Measurements from ENCODE around the gene TRPV5.

Gene TRPV5

DNA sequence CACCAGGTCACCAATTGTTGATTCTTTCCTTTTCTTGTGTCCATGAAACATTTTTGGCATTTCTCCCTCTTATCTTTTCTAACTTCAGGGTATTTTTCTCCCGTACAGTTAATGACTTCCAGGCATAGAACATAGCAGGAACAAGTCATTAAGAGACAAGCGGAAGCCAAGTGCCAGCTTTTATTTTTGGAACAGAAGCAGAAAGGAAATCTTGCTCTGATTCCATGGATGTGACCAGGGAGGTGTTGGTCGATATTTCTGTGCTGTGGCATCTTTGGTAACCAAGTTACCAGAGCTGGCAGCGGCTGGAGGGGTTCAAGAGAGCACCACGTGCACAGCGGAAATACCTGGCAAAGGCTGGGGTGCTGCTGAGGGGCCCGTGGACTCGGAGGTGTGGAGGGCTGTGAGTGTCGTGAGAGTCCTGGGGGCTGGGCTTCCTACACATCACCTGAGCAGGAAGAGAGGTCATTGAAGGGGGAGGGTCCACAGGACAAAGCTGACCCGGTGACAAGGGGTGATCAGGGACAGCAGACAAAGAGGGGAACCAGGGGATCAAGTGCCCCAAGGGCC is 7.5 kb upstream of the TRPV5 start:
- DNase-seq (ENCODE audit: low read depth in 3 of 3, low spot score in 1 of 3) = no peak

GRCh38 chr7:142939226-142939910 is 5.8 kb upstream of the TRPV5 start, which contains the start of gene LLCFC1:
LLCFC1 (plus strand) TSS chr7:142939484; CDS start chr7:142939622, 138 bp downstream.
- DNase-seq (ENCODE audit: low read depth in 3 of 3, low spot score in 1 of 3) = no peak

- DNase-seq (ENCODE audit: low read depth in 3 of 3, low spot score in 1 of 3) = no peak
Observed at GRCh38 chr7:142938611-142939010, 5.1 kb upstream of the TRPV5 start.

- no peak for DNase-seq (ENCODE audit: low read depth in 3 of 3, low spot score in 1 of 3)
Observed at GRCh38 chr7:142935941-142936565, 2.5 kb upstream of the TRPV5 start.

DNA sequence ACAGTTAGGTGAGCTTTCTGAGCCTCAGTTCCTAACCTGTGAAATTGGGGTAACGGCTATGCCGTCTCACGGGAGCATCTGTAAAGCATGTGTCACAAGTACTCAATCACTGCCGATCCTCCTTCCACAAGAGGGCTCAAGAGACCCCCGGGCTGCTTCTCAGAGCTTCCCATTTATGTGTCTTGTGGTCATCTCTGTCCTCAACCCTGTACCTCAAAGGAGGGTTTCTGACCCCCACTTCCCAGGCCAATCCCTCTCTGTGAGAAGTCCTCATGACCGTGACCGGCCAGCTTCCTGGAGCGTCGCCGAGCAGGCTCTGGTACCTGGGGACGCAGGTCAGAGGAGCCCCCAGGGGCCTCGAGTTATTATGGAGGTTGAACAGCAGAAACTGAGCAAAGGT is 510 bp upstream of the TRPV5 start:
- no peak for DNase-seq (ENCODE audit: low read depth in 3 of 3, low spot score in 1 of 3)

DNA sequence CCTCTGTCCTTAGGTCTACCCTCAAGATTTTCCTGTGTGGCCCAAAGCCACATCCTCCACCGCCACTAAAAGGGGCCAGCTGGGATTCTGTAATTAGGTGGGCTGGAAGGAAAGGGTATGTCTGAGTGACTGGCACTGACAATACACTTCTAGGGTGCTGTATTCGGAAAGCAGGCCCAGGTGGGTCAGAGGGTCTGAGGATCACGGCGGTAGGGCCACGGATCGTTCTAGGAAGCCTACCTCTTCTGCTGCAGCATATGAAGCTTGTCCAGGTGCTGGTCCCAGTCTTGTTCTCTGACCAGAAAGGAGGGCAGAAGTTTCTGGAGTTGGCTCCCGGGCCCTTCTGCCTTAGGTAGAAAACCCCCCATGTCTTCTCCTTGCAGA is 462 bp downstream of the TRPV5 start:
- no peak for DNase-seq (ENCODE audit: low read depth in 3 of 3, low spot score in 1 of 3)

DNA sequence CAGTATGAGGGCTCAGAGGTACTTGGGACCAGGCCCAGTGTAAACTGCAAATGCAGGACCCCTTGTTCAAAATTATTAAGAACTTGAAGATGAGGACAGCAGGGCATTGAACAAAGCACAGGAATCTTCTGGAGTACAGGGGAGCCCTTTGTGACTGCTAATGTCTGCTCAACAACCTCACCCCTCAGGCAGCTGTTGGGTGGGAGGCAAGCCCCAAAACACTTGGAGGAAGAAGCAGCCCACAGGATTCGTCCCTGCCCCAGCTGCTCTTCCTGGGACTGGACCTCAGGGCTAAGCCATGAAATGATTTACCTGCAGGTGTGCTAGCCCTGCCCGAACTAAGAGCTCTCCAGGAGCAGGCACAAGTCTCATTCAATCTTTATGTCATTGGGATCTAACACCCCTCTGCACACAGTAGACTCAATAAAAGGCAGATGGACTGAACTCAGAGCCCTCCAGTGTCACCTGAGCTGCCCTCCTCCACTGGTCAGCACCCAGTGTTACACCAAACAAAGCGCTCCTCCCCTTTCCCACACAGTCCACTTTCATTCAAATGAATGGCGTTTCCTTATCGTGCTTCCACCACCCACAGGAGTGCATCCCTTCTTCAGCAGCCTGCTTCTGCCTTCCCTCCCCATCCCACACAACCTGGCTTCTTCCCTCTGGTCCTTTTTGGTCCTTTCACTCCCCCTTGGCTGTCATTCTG is 1.0 kb downstream of the TRPV5 start:
- DNase-seq (ENCODE audit: low read depth in 3 of 3, low spot score in 1 of 3) = no peak

GRCh38 chr7:142930126-142930730 is 3.3 kb downstream of the TRPV5 start:
- DNase-seq (ENCODE audit: low read depth in 3 of 3, low spot score in 1 of 3) = no peak

DNA sequence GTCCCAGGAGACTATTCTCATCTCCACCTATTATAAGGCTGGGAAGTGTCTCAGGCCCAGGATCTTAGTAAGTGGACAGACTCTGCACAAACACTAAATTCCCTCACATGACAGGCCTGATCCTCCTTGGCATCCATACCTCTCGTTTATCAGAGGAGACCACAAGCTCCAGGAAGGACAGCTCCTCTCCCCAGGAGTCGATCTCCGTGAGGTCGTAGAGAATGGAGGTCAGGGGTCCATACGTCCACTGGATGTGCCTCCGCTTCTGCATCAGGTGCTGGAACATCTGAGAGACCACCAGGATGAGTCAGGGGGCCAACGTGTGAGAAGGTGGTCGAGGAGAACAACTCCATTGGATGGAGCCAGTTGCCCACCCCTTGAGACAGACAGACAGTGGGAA is 5.6 kb downstream of the TRPV5 start:
- DNase-seq (ENCODE audit: low read depth in 3 of 3, low spot score in 1 of 3) = no peak

DNA sequence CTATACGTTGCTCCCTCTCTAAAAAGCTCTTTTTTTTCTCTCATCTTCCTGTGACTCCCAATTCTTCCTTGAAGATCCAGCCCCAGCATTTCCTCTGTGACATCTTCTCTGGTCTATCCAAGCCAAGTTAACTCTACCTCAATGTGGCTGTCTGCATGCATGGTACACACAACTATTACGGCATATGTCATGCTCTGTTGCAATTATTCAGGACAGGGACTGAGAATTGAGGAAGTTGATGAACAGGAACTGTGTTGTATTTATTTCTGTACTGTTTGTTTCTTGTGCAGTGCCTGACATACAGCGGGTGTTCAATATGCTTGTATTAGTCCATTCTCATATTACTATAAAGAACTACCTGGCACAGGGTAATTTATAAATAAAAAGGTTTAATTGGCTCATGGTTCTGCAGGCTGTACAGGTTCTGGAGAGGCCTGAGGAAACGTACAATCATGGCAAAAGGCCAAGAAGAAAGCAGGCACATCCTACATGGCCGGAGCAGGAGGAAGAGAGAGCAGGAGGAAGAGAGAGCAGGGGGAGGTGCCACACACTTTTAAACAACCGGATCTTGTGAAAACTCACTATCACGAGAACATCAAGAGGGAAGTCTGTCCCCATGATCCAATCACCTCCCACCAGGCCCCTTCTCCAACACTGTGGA is 6.3 kb downstream of the TRPV5 start:
- DNase-seq (ENCODE audit: low read depth in 3 of 3, low spot score in 1 of 3) = no peak

DNA sequence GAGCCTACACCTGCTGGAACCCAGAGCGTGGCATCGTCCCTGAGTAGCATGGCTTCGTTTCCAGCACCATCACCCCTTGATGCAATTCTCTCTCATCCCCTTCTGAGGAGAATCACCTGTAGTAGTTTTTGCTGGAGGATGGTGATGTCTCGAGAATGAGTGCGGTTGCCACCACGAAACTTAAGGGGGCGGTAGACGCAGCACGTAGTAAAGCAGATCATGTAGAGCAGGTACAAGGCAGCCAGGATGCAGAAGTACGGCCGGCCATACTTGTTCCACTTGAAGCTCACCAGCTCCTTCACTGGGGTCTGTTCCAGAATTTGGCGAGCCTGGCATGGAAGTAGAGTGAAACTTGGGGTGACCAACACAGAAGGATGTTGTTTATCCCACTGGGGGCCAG is 8.1 kb downstream of the TRPV5 start:
- DNase-seq (ENCODE audit: low read depth in 3 of 3, low spot score in 1 of 3) = no peak

DNA sequence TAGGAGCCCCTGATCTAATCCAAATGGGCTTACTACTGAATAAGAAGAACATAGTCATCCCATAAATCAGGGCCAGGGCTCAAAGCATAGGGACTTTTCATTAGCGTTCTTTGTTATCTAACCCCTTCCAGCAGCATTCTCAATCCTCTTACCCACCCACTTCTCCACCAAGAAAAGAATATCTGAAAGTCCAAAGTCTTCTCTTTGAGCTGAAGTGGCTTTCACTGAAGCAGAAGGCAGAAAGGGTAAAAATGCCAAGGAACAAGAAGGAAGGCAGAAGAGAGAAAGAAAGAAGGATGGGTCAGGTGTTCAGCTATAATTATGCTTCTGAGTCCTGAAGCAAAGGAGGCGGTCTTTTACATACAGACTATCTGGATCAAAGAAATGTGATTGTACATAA is 10.2 kb downstream of the TRPV5 start:
- no peak for DNase-seq (ENCODE audit: low read depth in 3 of 3, low spot score in 1 of 3)

GRCh38 chr7:142919656-142920055 is 13.9 kb downstream of the TRPV5 start:
- DNase-seq (ENCODE audit: low read depth in 3 of 3, low spot score in 1 of 3) = no peak

DNA sequence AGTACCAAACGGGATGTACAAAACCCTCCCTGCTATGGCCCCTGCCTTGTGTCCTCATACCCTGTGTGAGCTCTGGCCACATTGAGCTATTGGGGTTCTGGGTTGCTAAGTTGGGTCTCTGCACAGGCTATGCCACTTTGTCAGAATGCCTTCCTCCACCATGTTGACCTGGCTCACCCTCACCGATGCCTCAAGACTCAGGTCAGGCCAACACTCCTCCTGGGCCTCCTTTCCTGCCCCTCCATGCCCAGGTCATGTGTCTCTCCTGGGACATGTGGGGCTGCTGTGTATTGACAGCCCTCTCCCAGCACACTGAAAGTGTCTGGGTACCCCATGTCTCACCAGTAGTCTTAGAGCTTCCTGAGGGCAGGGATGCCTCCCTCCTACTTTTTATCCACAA is 14.6 kb downstream of the TRPV5 start:
- no peak for DNase-seq (ENCODE audit: low read depth in 3 of 3, low spot score in 1 of 3)

DNA sequence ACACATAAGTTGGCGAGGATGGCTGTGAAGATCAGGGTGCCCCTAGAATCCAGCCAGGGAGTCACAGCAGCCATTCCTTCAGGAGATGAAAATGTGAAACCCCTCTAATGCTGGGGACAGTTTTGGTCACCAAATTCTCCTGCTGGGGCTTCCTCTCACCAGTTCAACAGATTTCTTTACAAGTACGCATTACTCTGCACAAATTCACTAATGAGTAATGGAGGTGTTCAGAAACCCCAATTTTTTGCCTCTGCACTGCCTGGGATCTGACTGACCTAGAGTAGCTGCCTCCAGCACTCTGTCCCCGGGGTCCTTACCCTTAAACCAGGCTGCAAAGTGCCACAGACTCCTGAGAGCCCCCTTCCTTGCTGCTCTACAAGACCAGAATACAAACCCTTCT is 16.1 kb downstream of the TRPV5 start:
- no peak for DNase-seq (ENCODE audit: low read depth in 3 of 3, low spot score in 1 of 3)

DNA sequence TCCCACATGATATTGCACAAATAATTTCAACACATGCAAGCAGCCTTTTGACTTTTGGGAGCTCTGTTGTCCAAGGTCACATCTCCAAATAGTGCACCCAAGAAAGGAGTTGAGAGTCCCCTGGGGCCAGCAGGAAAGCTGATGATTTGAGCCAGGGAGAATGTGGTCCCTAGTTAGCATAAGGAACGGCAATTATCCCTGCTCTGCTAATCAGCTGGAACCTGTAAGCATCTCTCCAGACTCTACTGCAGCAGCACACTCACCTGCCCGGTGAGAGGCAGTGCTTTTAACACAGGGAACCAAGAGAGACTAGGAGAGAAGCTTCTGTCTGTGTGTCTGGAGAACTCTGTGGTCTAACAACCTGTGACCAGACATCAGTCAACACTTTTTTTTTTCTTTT is 17.0 kb downstream of the TRPV5 start:
- DNase-seq (ENCODE audit: low read depth in 3 of 3, low spot score in 1 of 3) = no peak

DNA sequence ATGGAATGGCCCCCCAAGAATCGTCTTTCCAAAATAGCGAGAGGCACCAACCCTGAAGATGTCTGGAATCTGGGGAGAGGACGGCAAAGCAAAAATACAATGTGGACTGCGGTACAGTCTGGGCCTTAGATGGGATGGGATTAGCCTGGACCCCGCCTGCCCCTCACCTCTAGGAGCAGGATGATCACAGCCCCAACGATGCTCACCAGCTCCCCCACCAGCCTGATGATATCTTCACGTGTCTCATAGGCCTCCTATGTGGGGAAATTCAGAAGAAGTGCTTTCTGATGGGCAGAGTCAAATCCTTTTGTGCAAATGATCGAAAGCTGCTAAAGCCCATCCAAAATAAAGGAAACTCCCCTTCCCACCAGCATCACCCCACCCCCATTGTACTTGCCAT is 18.2 kb downstream of the TRPV5 start:
- no peak for DNase-seq (ENCODE audit: low read depth in 3 of 3, low spot score in 1 of 3)

DNA sequence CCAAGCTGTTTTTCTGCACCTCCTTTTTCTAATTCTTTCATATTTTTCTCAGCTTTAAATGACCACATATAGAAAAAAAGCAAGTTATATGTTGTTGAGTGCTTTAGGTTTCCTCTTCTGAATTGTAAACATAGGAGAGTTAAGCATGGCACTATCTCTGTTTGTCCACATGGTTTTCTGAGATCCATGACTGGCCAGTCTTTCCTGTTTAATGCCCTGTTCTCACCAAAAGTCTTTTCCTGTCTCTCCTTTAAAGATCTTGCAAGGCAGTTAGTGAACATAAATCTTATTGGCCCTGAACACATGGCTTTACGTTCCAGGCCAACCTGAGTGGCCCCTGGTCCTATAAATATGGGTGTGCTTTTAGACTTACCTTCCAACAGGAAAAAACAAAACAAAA is 19.4 kb downstream of the TRPV5 start:
- no peak for DNase-seq (ENCODE audit: low read depth in 3 of 3, low spot score in 1 of 3)

DNA sequence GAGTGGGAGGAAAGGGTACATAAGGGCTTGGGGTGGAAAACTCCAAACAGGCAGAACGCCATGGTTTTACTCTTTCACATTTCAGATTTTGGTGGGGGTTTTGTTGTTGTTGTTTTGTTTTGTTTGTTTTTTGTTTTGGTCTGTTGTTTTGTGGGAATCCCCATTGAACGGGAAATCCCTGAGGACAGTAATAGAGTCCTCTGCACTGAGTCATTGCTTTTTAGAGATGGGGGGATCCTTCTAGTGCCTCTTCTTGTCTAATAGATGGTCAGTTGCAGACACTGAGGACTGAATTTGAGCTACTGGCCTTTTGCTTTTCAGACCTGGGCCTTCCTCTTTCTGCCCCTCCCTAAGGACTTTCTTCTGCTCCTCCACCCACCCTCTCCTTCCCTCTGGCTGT is 20.0 kb downstream of the TRPV5 start:
- DNase-seq (ENCODE audit: low read depth in 3 of 3, low spot score in 1 of 3) = no peak

DNA sequence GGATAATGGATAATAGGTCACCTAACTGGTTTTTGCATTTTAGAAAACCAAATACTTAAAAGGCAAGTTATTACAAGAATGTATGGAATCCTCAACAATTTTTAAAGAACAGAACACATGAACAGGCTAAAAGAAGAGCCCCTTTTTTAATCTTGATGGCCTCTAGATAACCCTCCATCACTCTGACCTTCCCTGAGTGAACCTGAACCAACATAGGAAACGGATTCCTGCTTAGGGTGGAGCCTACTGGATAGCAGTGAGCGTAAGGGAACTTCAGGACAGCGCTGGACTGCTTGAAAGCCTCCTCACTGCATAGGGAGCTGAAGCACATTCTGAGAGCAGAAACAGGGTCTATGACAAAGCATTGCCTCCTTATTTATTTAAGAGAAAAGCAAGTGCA is 20.5 kb downstream of the TRPV5 start:
- DNase-seq (ENCODE audit: low read depth in 3 of 3, low spot score in 1 of 3) = no peak

GRCh38 chr7:142910481-142910880 is 23.1 kb downstream of the TRPV5 start:
- no peak for DNase-seq (ENCODE audit: low read depth in 3 of 3, low spot score in 1 of 3)
